Inferior parietal cortex (tissue), 1 donor: ENCODE results near the gene ZNF219.
A peak's percentile ranks its signal among the peaks of the same experiment; 100 is the strongest.

Source experiments
- DNase-seq: peaks from one replicate; pipeline ENCODE4 v3.0.0-alpha.2; 2016; ENCODE audit errors: extremely low spot score

The ZNF219 gene

DNA sequence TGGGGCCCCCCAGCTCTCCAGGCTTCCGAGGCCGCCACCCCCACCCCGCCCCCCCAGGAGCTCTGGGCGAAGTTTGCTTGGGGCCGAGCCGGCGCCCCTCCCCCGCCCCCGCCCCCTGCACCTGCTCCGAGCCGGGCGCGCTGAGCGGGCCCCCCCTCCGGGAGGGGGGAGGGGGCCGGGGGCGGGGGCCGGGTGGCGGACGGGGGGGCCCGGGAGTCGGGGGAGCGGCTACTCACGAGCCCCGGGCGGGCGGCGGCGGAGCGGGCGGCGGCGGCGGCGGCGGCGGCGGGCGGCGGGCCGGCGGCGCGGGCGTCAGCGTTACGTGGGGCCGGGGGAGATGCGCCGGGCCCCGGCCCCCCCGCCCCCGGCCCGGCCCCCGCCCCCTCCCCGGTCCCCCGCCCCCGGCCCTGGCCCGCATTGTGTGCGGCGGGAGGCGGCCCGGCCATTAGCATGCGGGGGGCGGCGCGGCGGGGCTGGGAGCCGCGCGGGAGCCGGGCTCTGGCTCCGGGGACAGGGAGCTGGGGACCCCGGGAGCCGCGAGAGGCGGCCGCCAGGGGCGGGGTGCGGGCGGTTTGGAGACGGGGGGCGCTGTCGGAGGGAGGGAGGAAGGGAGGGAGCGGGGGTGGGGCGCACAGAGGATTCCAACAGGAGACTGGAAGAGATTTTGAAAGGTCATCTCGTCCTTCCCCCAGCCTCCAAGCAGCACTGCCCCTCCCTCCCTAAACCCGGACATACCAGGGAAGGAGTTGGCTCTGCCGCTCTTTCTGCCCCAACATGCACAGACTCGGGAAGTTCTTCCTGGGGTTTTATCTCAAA lies at the start of gene ZNF219:
ZNF219 (minus strand) TSS at position 580 of the 816 bp plus-strand sequence. CDS start 5,064 bp downstream, outside the sequence.
- DNase-seq = no peak

DNA sequence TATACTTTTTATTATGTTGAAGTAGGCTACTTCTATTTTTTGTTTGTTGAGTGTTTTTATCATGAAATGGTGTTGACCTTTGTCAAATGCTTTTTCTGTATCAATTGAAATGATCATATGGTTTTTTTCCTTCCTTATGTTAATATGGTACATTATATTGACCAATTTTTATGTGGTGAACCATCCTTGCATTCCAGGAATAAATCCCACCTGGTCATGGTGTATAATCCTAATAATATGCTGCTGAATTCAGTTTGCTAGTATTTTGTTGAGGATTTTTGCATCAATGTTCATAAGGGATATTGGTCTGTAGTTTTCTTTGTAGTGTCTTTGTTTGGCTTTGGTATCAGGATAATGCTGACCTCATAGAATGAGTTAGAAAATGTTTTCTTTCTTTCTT lies 47.0 kb upstream of the ZNF219 start:
- DNase-seq = no peak

DNA sequence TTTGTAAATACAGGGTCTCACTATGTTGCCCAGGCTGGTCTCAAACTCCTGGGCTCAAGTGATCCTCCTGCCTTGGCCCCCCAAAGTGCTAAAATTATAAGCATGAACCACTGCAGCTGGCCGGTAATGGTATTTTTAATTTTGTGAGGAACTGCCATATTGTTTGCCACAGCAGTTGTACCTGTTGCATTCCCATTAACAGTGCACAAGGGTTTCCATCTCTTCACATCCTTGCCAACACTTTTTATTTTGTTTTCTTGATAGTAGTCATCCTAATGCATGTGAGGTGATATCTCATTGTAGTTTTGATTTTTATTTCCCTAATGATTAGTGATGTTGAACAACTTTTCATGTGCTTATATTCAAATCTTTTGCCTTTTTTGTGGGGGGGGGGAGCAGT lies 43.9 kb upstream of the ZNF219 start:
- DNase-seq = no peak

DNA sequence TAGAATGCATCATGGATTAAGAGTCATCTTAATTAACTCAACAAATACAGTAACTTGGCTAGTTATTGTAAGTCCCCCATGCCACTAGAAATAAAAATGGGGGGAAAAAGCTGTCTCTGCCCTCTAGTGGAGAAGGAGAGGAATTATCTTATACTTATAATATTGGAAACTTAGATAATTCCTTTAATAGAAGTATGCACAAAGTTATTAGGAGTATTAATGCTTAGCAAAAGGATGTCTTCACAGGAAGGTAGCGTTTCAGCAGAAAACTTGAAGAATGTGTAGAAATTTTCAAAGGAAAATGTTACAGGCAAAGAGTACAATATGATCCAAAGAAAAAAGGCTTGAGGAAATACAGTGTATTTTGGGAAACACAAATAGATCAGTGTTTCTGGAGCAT lies 37.6 kb upstream of the ZNF219 start:
- no peak for DNase-seq

DNA sequence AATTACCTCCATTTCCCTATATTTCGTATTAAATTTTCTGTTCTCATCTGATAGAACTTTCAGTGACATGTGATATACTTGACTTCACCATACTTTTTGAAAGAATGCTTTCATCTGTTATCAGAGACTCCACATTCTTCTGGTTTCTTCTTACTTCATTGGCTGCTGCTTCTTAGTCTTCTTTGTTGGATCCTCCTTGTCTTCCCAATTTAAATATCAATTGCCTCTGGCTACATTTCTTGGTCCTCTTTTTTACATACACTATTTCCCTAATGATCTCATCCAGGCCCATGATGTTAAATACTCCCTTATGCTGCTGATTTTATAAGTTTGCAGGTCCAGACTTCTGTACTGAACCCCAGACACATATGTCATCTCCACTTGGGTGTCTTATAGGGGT lies 35.4 kb upstream of the ZNF219 start:
- DNase-seq = no peak

DNA sequence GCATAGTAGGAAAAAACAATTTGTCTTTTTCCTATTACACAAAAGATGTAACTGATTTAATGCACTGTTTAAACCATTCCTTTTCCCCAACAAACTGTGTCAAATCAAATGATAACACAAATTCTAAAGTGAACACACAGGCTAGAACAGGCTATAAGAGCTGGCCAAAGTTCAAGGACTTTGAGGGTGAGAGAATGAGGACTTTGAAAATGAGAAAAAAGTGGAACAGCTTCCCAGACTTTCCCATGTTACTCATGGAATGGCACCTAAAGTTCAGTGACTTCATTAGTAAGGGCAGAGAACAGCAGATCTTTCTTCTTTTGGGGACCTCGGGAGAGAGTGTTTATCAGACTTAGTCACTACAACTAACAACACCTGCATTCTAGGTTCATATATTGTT lies 25.0 kb upstream of the ZNF219 start:
- no peak for DNase-seq

DNA sequence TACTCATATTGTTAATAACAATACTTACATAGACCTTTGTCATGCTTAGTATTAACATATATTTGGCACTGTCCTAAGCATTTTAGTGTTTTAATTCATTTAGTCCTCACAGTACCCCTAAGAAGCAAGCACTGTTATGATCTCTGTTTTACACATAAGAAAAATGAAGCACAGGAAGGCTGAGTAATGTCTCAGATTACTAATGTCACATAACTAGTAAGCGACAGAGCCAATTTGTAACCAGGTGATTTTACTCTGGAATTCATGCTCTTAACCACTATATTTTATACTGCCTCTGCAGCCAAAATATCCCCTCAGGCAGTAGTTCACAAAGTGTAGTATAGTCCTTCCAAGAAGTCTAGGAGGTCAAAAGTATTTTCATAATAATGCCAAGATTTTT lies 22.7 kb upstream of the ZNF219 start:
- no peak for DNase-seq

DNA sequence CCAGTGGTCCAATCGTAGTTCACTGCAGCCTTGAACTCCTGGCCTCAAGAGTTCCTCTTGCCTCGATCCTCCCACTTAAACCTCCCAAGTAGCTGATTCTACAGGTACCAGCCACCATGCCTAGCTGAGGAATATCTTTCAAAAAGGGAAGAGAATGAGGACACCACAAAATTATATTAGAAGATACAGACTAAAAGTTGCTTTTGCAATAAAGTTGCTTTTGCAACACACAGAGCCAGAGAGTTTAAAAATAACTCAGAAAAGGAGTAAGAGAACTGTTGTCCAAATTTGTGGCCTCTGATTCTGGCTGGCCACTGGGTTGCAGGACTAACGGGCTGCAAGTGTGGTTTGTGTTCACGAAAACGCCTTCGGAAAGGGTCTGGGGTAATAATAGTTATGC lies 22.2 kb upstream of the ZNF219 start:
- DNase-seq = no peak

DNA sequence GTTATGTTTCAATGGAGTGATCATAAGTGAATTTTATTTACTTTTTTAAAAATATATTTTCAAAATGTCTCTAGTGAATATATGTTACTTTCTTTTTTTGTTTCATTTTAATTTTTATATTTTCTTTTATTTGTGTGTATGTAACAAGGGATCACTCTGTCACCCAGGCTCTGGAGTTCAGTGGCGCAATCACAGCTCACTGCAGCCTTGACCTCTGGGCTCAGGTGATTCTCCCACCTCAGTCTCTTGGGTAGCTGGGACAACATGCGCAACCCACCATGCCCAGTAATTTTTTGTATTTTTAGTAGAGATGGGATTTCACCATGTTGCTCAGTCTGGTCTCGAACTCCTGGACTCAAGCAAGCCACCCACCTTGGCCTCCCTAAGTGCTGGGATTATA lies 20.5 kb upstream of the ZNF219 start:
- no peak for DNase-seq

DNA sequence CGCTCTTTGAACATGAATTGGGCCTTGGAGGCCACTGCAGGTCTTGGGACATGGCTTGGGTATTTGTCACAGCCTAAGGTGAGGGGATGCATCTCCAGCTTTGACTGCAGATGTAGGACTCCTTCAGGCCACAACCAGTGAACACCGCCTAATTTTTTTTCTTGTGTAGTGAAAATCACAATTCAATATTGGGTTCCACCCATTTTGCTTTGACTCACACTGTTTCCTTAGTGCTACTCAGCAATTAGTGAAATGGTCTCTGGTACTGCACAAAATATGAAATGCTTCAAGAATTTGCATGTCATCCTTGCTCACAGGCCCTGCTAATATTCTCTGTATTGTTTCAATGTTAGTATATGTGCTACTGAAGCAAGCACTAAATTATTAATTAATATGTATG lies 14.9 kb upstream of the ZNF219 start:
- DNase-seq = no peak

DNA sequence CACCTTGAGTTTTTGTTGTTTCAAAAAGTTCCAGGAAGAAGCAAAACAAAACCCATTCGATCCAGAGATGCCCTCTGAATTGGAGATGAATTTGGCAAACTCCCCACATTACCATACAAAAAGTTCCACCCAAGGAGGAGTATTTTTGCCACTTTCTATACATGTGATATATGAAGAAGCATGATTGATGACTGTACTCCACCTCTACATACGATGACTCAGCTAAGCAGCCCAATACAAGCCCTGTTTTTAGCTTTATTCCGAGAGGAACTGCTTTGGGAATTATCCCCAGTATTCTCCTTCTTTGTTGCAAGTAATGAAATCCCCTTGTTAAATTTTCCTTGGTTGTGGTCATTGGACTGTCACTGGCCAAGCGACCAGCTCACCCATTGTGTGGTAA lies 13.8 kb upstream of the ZNF219 start:
- DNase-seq = no peak

DNA sequence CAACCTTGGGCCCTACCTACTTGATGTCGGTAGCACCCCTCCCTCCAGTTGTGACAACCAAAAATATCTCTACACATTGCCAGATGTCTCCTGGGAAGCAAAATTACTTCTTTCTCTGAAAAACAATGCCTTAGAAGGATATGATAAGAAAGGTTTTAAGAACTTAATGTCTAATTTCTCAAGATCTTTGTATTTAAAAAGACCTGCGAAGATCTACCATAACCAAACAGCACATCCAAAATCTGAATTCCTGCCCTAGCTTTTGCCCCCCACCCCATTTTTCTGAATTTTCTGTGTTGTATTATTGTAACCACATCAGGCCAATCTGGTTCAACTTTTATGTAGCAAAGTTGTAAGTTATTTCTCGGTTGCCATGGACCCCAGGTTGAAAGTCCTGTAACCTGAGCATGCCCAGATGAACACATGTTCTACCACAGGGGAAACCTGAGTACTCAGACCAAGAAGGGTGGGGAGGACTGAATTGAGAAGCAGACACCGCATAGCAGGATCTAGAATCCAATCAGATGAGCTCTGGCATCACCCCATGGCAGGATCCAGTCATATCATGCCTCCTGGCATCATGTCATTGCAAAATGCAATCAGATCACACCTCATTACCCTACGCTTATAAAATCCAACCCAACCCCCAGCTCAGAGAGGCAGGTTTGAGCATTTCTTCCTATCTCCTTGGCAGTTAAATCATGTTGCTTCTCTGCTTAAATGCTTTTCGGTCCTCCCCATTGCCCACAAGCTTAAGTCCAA lies 11.1 kb upstream of the ZNF219 start:
- no peak for DNase-seq

DNA sequence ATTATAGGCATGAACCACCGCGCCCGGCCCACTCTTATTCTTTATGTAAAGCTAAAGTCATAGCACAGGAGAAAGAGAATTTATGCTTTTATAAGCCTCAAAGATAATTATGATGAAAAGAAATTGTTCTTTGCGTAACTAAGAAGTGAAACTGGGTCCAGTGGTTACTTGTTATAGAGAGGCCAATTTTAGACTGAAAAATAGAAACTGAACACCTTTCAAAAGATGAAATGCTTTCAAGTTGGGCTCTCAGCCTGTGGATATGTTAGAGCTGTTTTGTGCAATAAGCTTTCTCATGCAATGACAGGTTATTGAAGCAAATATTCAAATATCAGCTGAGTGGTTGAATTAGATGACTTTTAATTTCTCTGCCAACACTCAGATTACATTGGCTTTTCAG lies 10.3 kb upstream of the ZNF219 start:
- DNase-seq = no peak

DNA sequence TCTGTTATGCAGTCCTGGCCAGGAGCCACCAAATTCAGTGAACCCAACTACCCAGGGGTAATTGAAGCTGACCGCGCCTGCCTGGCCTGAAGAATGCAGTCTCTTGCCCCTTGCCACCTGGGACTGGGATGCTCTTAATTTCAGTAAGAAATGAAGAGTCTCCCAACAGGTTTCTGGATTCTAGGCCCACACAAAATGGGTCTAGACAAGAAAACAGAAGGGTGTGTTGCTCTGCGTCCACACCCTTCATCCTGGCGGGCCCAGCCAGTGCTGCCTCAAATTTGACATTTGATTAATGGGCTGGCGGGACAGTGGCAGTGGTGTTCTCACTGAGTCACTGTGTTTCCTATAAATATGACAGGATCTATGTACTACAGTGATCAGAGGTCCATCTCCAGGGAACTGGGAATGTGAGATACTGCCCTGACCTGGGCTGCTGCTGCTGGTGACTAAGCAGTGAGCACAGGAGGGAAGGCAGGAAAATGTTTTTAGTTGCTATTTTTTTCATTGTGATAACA lies 8.9 kb upstream of the ZNF219 start:
- DNase-seq = no peak

DNA sequence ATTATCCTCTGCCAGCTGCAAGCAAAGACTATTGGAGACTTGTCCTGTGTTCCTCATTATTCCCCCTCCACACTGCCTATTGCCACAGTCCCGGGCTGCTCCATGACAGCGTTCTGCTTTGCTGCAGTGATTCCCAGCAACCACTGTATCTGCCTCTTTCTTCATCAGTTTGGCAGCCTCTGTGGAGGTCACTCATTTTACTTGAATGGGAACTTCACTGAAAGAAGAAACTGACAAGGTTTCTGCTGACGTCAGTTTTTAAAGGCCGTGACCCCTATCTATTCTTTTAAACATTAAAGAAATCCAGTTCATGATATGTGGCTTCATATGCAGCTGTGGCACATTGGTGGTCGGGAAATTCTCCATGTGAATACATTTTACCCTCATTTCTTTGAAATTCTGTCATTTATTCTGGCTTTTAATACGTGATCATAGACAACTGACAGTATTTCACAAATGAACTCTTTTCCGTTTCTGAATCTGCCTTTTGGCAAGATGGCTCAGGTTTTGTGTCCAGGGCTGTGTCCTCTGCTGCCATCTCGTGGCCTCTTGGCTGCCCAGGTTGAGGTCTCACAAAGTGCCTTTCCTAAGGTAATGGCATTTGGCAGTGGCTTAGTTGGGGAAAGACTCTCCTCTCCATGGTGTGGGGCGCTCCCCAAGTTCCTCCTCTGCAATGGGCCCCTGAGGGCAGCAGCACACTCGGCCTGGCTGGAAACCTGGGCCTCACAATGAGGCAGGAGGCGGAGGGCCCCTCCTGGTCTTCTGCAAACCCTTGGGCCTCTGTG lies 8.2 kb upstream of the ZNF219 start:
- peak; percentile 88 for DNase-seq

DNA sequence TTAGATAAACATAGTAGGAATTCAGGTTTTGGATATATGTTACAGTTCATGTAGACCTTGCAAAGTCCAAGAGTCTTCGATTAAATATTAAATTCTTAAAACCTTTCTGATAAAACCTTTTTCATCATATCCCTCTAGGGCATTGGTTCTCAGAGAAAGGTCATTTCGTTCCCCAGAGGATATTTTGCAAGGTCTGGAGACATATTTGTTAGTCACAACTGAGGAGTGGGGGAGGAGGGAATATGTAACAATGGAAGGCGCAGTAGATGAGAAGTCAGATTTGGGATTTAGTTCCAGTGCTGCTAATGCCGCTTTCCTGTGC lies 7.7 kb upstream of the ZNF219 start:
- DNase-seq = peak; percentile 22

DNA sequence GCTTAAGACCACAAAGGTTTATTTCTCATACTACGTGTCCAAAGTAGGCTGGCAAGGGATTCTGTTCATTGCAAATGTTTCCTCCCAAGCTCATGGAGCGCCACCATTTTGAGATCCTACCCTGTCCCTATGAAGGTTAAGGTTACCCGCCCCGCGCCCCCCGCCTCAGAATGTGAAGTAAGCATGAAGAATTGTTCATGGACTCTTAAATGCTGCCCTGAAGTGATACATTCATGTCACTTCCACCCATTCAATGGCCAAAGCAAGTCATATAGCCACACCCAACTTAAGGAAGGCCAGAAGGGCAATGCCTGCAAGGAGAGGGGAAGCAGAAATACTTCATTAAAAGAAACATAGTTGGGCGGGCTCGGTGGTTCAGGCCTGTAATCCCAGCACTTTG lies 6.6 kb upstream of the ZNF219 start:
- no peak for DNase-seq

DNA sequence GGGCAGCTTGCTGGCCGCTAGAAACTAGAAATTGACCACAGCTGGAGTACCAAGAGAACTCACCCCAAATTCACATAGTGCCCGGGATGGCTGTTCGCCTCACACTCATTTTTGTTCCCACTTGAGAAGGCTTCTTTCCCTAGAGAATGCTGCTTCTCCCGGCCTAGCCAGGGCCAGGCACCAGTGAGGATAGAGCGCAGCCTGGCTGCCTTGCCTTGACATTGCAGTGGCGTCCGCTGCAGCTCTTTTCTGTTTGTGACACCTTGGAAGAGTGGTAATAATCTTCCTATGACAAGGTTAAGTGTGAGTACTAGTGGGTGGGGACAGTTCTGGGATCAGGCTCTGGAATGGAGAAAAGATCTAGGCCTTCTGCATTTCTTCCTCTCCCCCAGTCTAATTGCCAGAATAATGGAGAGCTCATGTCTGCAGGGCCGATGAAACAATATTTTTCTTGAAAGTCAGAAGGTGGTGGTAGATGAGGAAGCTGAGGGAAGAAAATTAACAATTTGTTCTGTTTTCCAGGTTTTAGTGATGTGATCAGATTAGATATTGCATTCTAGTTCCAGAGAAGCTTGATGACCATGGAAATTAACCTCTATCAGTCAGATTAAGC lies 6.1 kb upstream of the ZNF219 start:
- peak; percentile 85 for DNase-seq

DNA sequence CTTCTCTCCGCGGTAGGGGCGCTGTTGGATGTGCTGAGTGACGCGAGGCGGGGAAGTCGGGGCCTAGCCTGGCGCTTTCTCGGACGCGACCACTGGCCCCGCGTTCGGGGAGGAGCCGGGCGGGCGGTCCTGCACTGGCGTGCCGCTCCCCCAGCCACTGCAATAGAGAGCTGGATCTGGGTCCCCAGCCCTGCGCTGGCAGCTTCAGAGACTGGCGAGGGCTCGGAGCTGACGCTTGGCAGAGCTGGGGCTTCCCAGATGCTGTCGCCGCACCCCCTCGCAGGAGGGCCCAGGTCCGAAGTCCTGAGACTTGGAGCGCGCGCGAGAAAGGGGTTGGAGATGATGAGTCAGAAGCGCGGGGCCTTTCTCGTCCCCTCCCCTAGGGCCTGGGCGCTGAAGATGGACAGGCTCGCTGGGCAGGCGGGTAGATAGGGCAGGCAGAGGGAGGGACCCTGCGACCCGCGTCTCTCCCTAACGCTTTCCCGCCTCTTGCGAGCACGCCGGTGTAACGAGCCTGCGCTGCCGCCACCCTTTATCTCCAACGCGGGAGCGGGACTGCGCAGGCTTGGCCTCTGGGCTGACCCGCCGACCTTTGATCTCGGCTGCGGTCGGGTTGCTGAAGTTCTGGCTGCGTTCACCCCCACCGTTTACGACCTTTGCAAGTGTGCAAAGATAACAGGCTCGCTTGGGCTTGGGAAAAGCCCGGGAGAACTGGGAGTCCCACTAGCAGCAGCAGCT lies 5.4 kb upstream of the ZNF219 start:
- peak; percentile 98 for DNase-seq

DNA sequence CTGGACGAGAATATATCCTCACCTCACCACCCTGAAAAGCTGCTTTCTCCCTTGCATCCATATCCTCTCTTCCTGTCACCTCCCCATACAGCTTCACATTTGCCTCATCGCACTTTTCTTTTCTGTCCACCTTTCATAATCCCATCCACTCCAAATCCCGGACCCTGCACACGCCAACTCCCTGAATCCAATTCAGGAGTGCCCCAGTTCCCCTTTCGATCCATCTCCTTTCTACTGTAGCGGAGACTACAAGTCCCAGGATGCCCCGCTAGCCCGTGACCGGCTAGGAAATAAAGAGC lies 4.9 kb upstream of the ZNF219 start:
- no peak for DNase-seq
